Muscle of leg (tissue), 11 donors: ENCODE results near the gene CRIM1. TPM values are rescaled to one million over a fixed set of nuclear protein-coding genes. Genes with fewer than 3 reads are reported as not detected.
A peak's percentile ranks its signal among the peaks of the same experiment; 100 is the strongest.

ENCODE experiments used
- DNase-seq: peaks from one replicate; pipeline ENCODE4 v3.0.0; 2013
- H3K27ac ChIP-seq: one replicate; pipeline ENCODE4 v1.5.1; 2013; ENCODE audit warnings: mild to moderate bottlenecking, low read length, control low read depth
- H3K27me3 ChIP-seq: one replicate; pipeline ENCODE4 v1.6.1; 2013; ENCODE audit warnings: low read length; ENCODE audit not compliant: control insufficient read depth, insufficient read depth
- H3K36me3 ChIP-seq: one replicate; pipeline ENCODE4 v1.6.1; 2013; ENCODE audit warnings: low read length; ENCODE audit not compliant: control insufficient read depth, insufficient read depth
- H3K4me1 ChIP-seq: one replicate; pipeline ENCODE4 v1.6.1; 2013; ENCODE audit warnings: low read length; ENCODE audit not compliant: control insufficient read depth, insufficient read depth
- H3K4me3 ChIP-seq: one replicate; pipeline ENCODE4 v1.5.1; 2013; ENCODE audit warnings: low read length, control low read depth
- H3K9me3 ChIP-seq: replicated peaks from 2 replicates; pipeline ENCODE4 v1.6.1; 2013; ENCODE audit warnings: low read depth, low read length; ENCODE audit not compliant: control insufficient read depth
- WGBS: methylation state at CpG from one replicate; pipeline ENCODE4 v1.1.5; 2013; ENCODE audit warnings: missing lambda C conversion rate; ENCODE audit not compliant: insufficient coverage; 5-methylcytosine and 5-hydroxymethylcytosine counted together
- polyA plus RNA-seq, 8 donors: library from polyadenylated mRNA; unstranded; fragments of 120-200 nt; gene quantifications; one replicate each; pipeline versions ENCODE4 v1.2.1 to v1.2.3, GENCODE V29; 2013; ENCODE audit warnings: inconsistent platforms in 1 of 8, low replicate concordance in 1 of 8; ENCODE audit not compliant: insufficient read length in 8 of 8, insufficient read depth in 1 of 8
- total RNA-seq: library from RNA; stranded (reverse); fragments of 120-200 nt; gene quantifications from one replicate; pipeline ENCODE4 v1.2.4, GENCODE V29; 2013

The CRIM1 gene
- total and polyA plus RNA-seq, 9 donors: 14.0 to 31.8 (median 20.4) TPM

- Histone ChIP-seq H3K4me3 (no peak overlapping the region), H3K4me1 (peaks cover 6% of the 10 kb centered on the region), H3K27ac (no peak overlapping the region), H3K9me3 (no peaks in the 10 kb centered on the region), H3K27me3 (no peaks in the 10 kb centered on the region), H3K36me3 (no peaks in the 10 kb centered on the region)
- WGBS: 86% methylated on average over 1 of the region's 4 CpGs
- no peak for DNase-seq
Observed at GRCh38 chr2:36407413-36407812, 51.8 kb downstream of the CRIM1 start.

- Histone ChIP-seq H3K9me3 (no peaks in the 10 kb centered on the region), H3K36me3 (no peaks in the 10 kb centered on the region), H3K27me3 (no peaks in the 10 kb centered on the region), H3K4me3 (no peak overlapping the region), H3K4me1 (peaks cover 6% of the 10 kb centered on the region), H3K27ac (no peak overlapping the region)
- WGBS: 38% methylated on average over 8 of the region's 10 CpGs
- DNase-seq: peak; percentile 51
Observed at GRCh38 chr2:36408198-36408703, 52.7 kb downstream of the CRIM1 start.

- Histone ChIP-seq H3K4me3 (no peak overlapping the region), H3K27ac (no peak overlapping the region), H3K36me3 (no peaks in the 10 kb centered on the region), H3K27me3 (no peaks in the 10 kb centered on the region), H3K4me1 (peaks cover 6% of the 10 kb centered on the region), H3K9me3 (no peaks in the 10 kb centered on the region)
- no peak for DNase-seq
- no CpG with 5 or more reads among the region's 2 CpGs for WGBS
Observed at GRCh38 chr2:36409335-36409734, 53.8 kb downstream of the CRIM1 start.

GRCh38 chr2:36409935-36410334, 54.4 kb downstream of the CRIM1 start:
- no peaks in the 10 kb centered on the region for H3K36me3 ChIP-seq
- H3K27ac ChIP-seq: peak overlapping the region; percentile 42
- peaks cover 6% of the 10 kb centered on the region for H3K4me1 ChIP-seq
- WGBS: 100% methylated on average over 2 of the region's 4 CpGs
- no peaks in the 10 kb centered on the region for H3K27me3 ChIP-seq
- no peak for DNase-seq
- no peaks in the 10 kb centered on the region for H3K9me3 ChIP-seq
- no peak overlapping the region for H3K4me3 ChIP-seq

GRCh38 chr2:36410681-36411080, 55.1 kb downstream of the CRIM1 start:
- 82% methylated on average over 2 of the region's 4 CpGs for WGBS
- Histone ChIP-seq H3K4me3 (no peak overlapping the region), H3K27me3 (no peaks in the 10 kb centered on the region), H3K27ac (no peak overlapping the region), H3K36me3 (no peaks in the 10 kb centered on the region), H3K4me1 (peaks cover 6% of the 10 kb centered on the region), H3K9me3 (no peaks in the 10 kb centered on the region)
- DNase-seq: no peak

GRCh38 chr2:36411962-36412444, 56.4 kb downstream of the CRIM1 start:
- Histone ChIP-seq H3K4me1 (peaks cover 14% of the 10 kb centered on the region), H3K27me3 (no peaks in the 10 kb centered on the region), H3K36me3 (no peaks in the 10 kb centered on the region), H3K4me3 (no peak overlapping the region), H3K27ac (no peak overlapping the region), H3K9me3 (no peaks in the 10 kb centered on the region)
- no peak for DNase-seq
- WGBS: 21% methylated on average over 5 of the region's 11 CpGs

- peak; percentile 58 for DNase-seq
- no CpG with 5 or more reads among the region's 4 CpGs for WGBS
- H3K27me3 ChIP-seq: no peaks in the 10 kb centered on the region
Observed at GRCh38 chr2:36413218-36413617, 57.6 kb downstream of the CRIM1 start.

GRCh38 chr2:36414307-36414706, 58.7 kb downstream of the CRIM1 start:
- Histone ChIP-seq H3K36me3 (no peaks in the 10 kb centered on the region), H3K4me1 (peaks cover 8% of the 10 kb centered on the region), H3K9me3 (no peaks in the 10 kb centered on the region), H3K27me3 (no peaks in the 10 kb centered on the region), H3K27ac (no peak overlapping the region), H3K4me3 (no peak overlapping the region)
- 88% methylated on average over 3 of the region's 4 CpGs for WGBS
- DNase-seq: no peak

More at GRCh38 chr2:36413218-36413617, 57.6 kb downstream of the CRIM1 start:
- Histone ChIP-seq H3K4me1 (peaks cover 12% of the 10 kb centered on the region), H3K9me3 (no peaks in the 10 kb centered on the region), H3K27ac (peak overlapping the region; percentile 22), H3K36me3 (no peaks in the 10 kb centered on the region), H3K4me3 (no peak overlapping the region)

- Histone ChIP-seq H3K27me3 (no peaks in the 10 kb centered on the region), H3K36me3 (no peaks in the 10 kb centered on the region), H3K4me1 (peaks cover 7% of the 10 kb centered on the region), H3K27ac (no peak overlapping the region), H3K4me3 (no peak overlapping the region), H3K9me3 (no peaks in the 10 kb centered on the region)
- WGBS: no CpG with 5 or more reads among the region's 6 CpGs
- peak; percentile 60 for DNase-seq
Observed at GRCh38 chr2:36415381-36416022, 59.9 kb downstream of the CRIM1 start.

- Histone ChIP-seq H3K4me3 (no peak overlapping the region), H3K36me3 (no peaks in the 10 kb centered on the region), H3K27ac (no peak overlapping the region), H3K27me3 (no peaks in the 10 kb centered on the region), H3K9me3 (no peaks in the 10 kb centered on the region), H3K4me1 (peaks cover 7% of the 10 kb centered on the region)
- DNase-seq: peak; percentile 90
- 45% methylated on average over 4 of the region's 8 CpGs for WGBS
Observed at GRCh38 chr2:36416370-36417165, 61.0 kb downstream of the CRIM1 start.
